OCI-LY1 (cell line): ENCODE results near the gene SASS6.

ENCODE experiments used
- H2AFZ ChIP-seq: fragments of 200-600 bp; sonication (generic), shearing (Covaris generic); 2 replicates; pipeline ENCODE4 v1.6.0; 2014; ENCODE audit warnings: antibody characterized with exemption, mild to moderate bottlenecking, low read length
- H3F3A ChIP-seq: fragments of 200-600 bp; sonication (generic), shearing (Covaris generic); 2 replicates; pipeline ENCODE4 v1.6.0; 2014; ENCODE audit warnings: mild to moderate bottlenecking, antibody characterized with exemption, low read length, moderate library complexity; ENCODE audit not compliant: insufficient read depth
- H3K27ac ChIP-seq: fragments of 200-600 bp; sonication (generic); 2 replicates; pipeline ENCODE4 v1.5.1; 2014; ENCODE audit warnings: low read length, mixed run types, mild to moderate bottlenecking, low read depth; ENCODE audit not compliant: poor library complexity, severe bottlenecking
- H3K27me3 ChIP-seq: fragments of 200-600 bp; sonication (generic); 2 replicates; pipeline ENCODE4 v1.6.0; 2014; ENCODE audit warnings: antibody characterized with exemption, mild to moderate bottlenecking, low read length, moderate library complexity; ENCODE audit not compliant: insufficient read depth
- H3K36me3 ChIP-seq: fragments of 200-600 bp; sonication (generic); 2 replicates; pipeline ENCODE4 v1.6.1; 2014; ENCODE audit warnings: mild to moderate bottlenecking, antibody characterized with exemption, low read length, moderate library complexity, mixed read lengths; ENCODE audit not compliant: insufficient read depth
- H3K4me1 ChIP-seq: fragments of 200-600 bp; sonication (generic); 2 replicates; pipeline ENCODE4 v1.5.1; 2014; ENCODE audit warnings: mild to moderate bottlenecking, low read length, moderate library complexity; ENCODE audit not compliant: insufficient read depth, severe bottlenecking
- H3K4me2 ChIP-seq: fragments of 200-600 bp; sonication (generic), shearing (Covaris generic); 2 replicates; pipeline ENCODE4 v1.6.1; 2014; ENCODE audit warnings: low read length
- H3K4me3 ChIP-seq: fragments of 200-600 bp; sonication (generic); 2 replicates; pipeline ENCODE4 v1.5.1; 2014; ENCODE audit warnings: low read length, low read depth, mild to moderate bottlenecking, mixed read lengths; ENCODE audit not compliant: poor library complexity, severe bottlenecking
- H3K79me2 ChIP-seq: fragments of 200-600 bp; shearing (Covaris generic); 2 replicates; pipeline ENCODE4 v1.6.1; 2016; ENCODE audit warnings: mixed run types, low read length, mixed read lengths; ENCODE audit not compliant: insufficient read depth
- H3K9ac ChIP-seq: fragments of 200-600 bp; sonication (generic), shearing (Covaris generic); 2 replicates; pipeline ENCODE4 v1.6.1; 2014; ENCODE audit warnings: mild to moderate bottlenecking, low read length, mixed read lengths
- H3K9me2 ChIP-seq: fragments of 200-600 bp; sonication (generic), shearing (Covaris generic); 2 replicates; pipeline ENCODE4 v1.6.1; 2014; ENCODE audit warnings: low read depth, mild to moderate bottlenecking, low read length, mixed read lengths
- H3K9me3 ChIP-seq: fragments of 200-600 bp; shearing (Covaris generic); 2 replicates; pipeline ENCODE4 v1.6.1; 2014; ENCODE audit warnings: low read length, mixed read lengths
- H4K20me1 ChIP-seq: fragments of 200-600 bp; sonication (generic), shearing (Covaris generic); 2 replicates; pipeline ENCODE4 v1.6.0; 2016; ENCODE audit warnings: mild to moderate bottlenecking, low read length; ENCODE audit not compliant: insufficient read depth
- CTCF ChIP-seq: fragments of 200-600 bp; sonication (generic), shearing (Covaris generic); IDR thresholded peaks from 2 replicates; pipeline ENCODE4 v1.5.1; 2017; ENCODE audit warnings: mild to moderate bottlenecking, antibody characterized with exemption, low read length, moderate library complexity, mixed read lengths
- EZH2 ChIP-seq: fragments of 200-600 bp; sonication (generic), shearing (Covaris generic); IDR thresholded peaks from 2 replicates; pipeline ENCODE4 v1.8.0; 2017; ENCODE audit warnings: borderline replicate concordance, mixed run types, mild to moderate bottlenecking, antibody characterized with exemption, low read length, moderate library complexity, mixed read lengths

The SASS6 gene

DNA sequence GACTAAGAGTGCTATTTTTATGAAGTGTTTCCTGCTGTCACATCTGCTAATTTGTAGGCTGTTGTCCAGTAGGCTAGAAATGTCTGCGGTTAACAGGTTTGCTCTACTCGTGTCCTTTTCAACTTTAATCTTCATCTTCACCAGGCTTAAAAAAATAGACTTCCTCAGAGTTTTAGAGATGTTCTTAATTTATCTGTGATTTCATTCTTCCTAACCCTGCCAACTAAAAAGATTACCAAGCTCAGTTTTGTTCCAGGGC, 66.8 kb downstream of the SASS6 start:
- peaks cover 90% of the 10 kb centered on the region for H3K36me3 ChIP-seq
- peaks cover 10% of the 10 kb centered on the region for H3K4me1 ChIP-seq
- no peak overlapping the region for H2AFZ ChIP-seq
- TF ChIP-seq CTCF (no peak), EZH2 (no peak)
- no peaks in the 10 kb centered on the region for H3K79me2 ChIP-seq
- H3K9ac ChIP-seq: no peak overlapping the region
- H3K27me3 ChIP-seq: no peaks in the 10 kb centered on the region
- H3K4me2 ChIP-seq: no peak overlapping the region
- no peak overlapping the region for H3K27ac ChIP-seq
- no peaks in the 10 kb centered on the region for H3K9me2 ChIP-seq
- no peaks in the 10 kb centered on the region for H4K20me1 ChIP-seq
- H3K9me3 ChIP-seq: no peaks in the 10 kb centered on the region
- no peaks in the 10 kb centered on the region for H3F3A ChIP-seq
- no peak overlapping the region for H3K4me3 ChIP-seq

DNA sequence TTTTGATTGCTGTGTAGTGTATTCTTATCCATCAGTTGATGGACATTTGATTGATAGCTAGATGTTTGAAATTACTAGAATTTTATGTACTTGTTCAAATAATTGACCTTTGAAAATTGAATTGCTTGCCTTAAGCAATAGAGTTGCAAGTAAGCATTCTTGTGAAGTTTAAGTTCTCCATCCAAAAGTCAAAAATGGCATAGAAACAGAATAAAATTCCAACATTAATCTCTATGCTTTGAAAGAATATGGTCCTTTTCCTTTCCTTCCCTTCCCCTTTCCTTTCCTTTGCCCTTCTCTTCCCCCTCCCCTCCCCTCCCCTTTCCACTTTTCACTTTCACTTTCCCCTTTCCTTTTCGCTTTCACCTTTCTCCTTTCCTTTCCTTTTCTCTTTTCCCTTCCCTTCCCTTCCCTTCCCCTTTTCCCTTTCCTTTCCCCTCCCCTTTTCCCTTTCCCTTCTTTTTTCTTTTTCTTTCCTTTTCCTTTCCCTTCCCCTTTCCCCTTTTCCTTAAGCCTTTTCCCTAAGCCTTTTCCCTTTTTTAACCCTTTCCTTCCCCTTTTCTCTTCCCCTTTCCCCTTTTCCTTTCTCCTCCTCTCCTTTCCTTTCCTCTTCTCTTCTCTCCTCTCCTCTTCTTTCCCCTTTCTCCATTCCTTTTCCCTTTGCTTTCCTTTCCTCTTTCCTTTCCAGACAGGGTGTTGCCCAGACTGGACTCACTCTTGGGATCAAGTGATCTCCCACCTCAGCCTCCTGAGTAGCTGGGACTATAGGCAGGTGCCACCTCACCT, 67.4 kb downstream of the SASS6 start:
- TF ChIP-seq CTCF (no peak), EZH2 (no peak)
- Histone ChIP-seq H3K4me2 (no peak overlapping the region), H3K4me1 (peaks cover 10% of the 10 kb centered on the region), H3K27me3 (no peaks in the 10 kb centered on the region), H3F3A (no peaks in the 10 kb centered on the region), H3K36me3 (peaks cover 90% of the 10 kb centered on the region), H4K20me1 (no peaks in the 10 kb centered on the region), H2AFZ (no peak overlapping the region), H3K27ac (no peak overlapping the region), H3K79me2 (no peaks in the 10 kb centered on the region), H3K9ac (no peak overlapping the region), H3K9me2 (no peaks in the 10 kb centered on the region), H3K4me3 (no peak overlapping the region), H3K9me3 (no peaks in the 10 kb centered on the region)

- no peaks in the 10 kb centered on the region for H3F3A ChIP-seq
- H2AFZ ChIP-seq: no peak overlapping the region
- no peak overlapping the region for H3K9ac ChIP-seq
- peaks cover 10% of the 10 kb centered on the region for H3K4me1 ChIP-seq
- H4K20me1 ChIP-seq: no peaks in the 10 kb centered on the region
- H3K4me3 ChIP-seq: no peak overlapping the region
- TF ChIP-seq CTCF: no peak
- TF ChIP-seq EZH2: no peak
- no peaks in the 10 kb centered on the region; the same call in none of the 2 replicates for H3K79me2 ChIP-seq
- H3K9me3 ChIP-seq: no peaks in the 10 kb centered on the region
- no peaks in the 10 kb centered on the region for H3K9me2 ChIP-seq
- H3K27me3 ChIP-seq: no peaks in the 10 kb centered on the region
- no peak overlapping the region for H3K27ac ChIP-seq
- H3K4me2 ChIP-seq: no peak overlapping the region
- H3K36me3 ChIP-seq: peaks cover 83% of the 10 kb centered on the region
Measured at GRCh38 chr1:100061681-100062080, 71.0 kb downstream of the SASS6 start.
